CD4-positive, alpha-beta T cell treated with Interleukin-4 for 4 hours (primary cell): ENCODE measurements around the gene APOB.

Source experiments
- DNase-seq: peaks from one replicate; pipeline ENCODE4 v3.0.0-alpha.2; 2020

The APOB gene

GRCh38 chr2:21043744-21044532 is at the start of gene APOB:
TSS of gene APOB (minus strand) at chr2:21044073. CDS start at chr2:21043945, 128 bp downstream.
- no peak for DNase-seq

GRCh38 chr2:21092308-21092869 is 48.5 kb upstream of the APOB start:
- no peak for DNase-seq

- no peak for DNase-seq
These were observed 40.5 kb upstream of the APOB start for GRCh38 chr2:21084401-21084800.

GRCh38 chr2:21083482-21083881 is 39.6 kb upstream of the APOB start:
- DNase-seq = no peak

- DNase-seq = no peak
These were observed 34.4 kb upstream of the APOB start for GRCh38 chr2:21078296-21078695.

- no peak for DNase-seq
These were observed 28.8 kb upstream of the APOB start for GRCh38 chr2:21072477-21073242.

GRCh38 chr2:21070341-21071257 is 26.7 kb upstream of the APOB start:
- no peak for DNase-seq

GRCh38 chr2:21069746-21070340 is 26.0 kb upstream of the APOB start:
- no peak for DNase-seq

GRCh38 chr2:21067859-21068537 is 24.1 kb upstream of the APOB start:
- no peak for DNase-seq

- no peak for DNase-seq
These were observed 23.3 kb upstream of the APOB start for GRCh38 chr2:21067125-21067524.

GRCh38 chr2:21059885-21060610 is 16.2 kb upstream of the APOB start:
- no peak for DNase-seq

GRCh38 chr2:21057097-21057496 is 13.2 kb upstream of the APOB start:
- DNase-seq = no peak

GRCh38 chr2:21055879-21056790 is 12.3 kb upstream of the APOB start:
- DNase-seq = no peak

GRCh38 chr2:21055451-21055850 is 11.6 kb upstream of the APOB start:
- DNase-seq = no peak

GRCh38 chr2:21054011-21054410 is 10.1 kb upstream of the APOB start:
- no peak for DNase-seq

- DNase-seq = no peak
These were observed 8.2 kb upstream of the APOB start for GRCh38 chr2:21052044-21052443.

- DNase-seq = no peak
These were observed 6.3 kb upstream of the APOB start for GRCh38 chr2:21050164-21050563.

GRCh38 chr2:21047141-21048009 is 3.5 kb upstream of the APOB start:
- no peak for DNase-seq

GRCh38 chr2:21046506-21046905 is 2.6 kb upstream of the APOB start:
- no peak for DNase-seq
